Fibroblast of skin of right biceps (primary cell): Measurements from ENCODE around the gene RNU6-1.

Experiments used
- DNase-seq: peaks from one replicate; pipeline ENCODE4 v3.0.0-alpha.2; 2013

RNU6-1 gene

DNA sequence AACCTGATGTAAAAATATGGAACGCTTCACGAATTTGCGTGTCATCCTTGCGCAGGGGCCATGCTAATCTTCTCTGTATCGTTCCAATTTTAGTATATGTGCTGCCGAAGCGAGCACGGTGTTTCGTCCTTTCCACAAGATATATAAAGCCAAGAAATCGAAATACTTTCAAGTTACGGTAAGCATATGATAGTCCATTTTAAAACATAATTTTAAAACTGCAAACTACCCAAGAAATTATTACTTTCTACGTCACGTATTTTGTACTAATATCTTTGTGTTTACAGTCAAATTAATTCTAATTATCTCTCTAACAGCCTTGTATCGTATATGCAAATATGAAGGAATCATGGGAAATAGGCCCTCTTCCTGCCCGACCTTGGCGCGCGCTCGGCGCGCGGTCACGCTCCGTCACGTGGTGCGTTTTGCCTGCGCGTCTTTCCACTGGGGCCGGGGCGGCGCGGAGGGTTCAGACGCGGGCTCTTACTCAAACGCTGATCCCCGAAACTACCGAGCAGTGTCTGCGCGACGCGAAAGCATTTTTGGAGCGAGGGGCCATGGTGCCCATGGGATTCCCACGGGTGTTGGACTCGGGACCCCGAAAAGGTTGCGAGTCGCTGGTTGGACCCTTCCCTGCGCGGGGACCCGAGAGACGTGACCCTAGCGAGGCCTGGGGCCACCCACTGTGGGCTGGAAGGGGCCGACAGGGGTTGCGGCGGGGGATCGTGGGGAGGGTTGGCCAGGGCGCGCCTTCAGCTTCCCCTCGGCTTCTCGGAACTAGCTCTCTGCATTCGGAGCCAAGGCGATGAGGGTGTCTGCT lies at the start of gene RNU6-1:
Gene RNU6-1, minus strand, starts transcription at position 117 of the 820 bp plus-strand sequence.
- peak; percentile 91 for DNase-seq

DNA sequence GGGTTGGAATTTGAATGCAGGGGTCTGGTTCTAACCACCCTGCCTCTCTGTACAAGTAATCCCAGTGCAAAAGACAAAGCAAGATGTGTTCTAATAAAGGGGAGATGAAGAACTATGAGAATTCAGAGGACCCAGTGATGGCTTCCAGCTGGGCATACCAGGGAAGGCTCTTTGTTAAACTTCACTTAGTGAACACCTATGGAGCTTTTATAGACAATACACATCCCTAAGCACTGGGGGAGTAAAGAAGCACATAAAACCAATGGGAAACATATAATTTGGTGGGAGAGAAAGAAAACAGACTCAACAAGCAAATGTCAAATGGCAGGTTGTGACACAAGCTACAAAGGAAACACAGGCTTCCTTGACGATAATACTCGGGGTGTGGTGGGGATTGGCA lies 47.9 kb upstream of the RNU6-1 start:
- DNase-seq: no peak

DNA sequence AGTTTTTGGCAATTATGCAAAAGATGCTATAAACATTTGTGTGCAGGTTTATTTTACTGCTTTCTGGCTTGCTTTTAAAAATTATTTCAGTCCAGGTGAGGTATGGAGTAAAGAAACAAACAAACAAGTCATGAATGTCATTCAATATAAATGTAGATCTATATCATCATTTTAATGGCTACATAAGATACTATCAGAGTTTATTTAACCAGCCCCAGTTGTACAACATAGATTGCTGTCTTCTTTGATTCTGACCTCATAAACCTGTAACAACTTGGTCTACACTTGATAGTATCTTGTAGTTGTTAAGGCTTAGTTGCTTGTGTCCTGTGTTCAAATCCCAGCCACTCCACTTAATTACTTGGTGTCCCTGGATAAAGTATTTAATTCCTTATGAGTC lies 46.0 kb upstream of the RNU6-1 start:
- DNase-seq: no peak

DNA sequence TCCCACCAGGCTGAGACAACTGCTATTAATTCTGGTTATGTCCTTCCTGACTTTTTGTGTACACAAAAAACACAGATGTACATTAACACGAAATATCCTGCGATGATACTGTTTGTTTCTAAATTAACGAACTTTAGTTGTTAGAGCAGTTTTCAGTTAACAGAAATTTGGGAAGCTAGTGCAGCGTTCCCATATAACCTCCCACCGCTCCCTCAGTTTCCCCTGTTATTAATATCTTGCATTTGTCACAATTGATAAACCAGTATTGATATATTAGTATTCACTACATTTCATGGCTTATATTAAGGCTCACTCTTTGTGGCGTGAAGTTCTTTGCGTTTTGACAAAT lies 45.3 kb upstream of the RNU6-1 start:
- no peak for DNase-seq

DNA sequence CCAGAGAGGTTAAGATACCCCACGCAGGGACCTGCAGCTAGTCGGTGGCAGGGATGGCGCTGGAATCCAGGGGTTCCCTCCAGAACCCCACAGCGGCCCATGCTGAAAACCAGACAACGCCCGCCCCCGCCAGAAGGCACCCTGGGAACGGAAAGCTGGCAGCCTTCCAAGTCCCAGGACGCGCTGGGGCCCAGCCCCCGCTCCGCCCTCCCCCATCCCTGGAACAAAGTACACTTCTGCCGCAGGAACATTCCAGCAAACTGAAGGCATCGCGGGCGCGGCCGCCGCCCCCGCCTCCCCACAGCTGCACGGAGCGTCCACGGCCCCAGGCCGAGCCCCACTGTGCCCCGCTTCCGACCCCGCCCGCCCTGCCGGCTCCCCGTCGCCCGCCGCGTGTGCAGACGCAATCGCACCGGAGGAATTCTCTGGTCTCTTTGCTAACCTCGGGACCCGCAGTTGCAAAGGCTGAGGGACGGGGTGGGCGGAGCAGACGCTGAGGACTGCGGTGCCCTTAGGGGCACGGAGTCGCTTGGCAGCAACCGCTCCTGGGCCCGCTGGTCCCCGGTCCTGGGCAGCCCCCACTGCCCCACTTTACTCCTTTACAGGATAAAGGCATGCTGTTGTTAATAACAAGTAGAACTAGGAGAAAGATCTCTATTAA lies 44.8 kb upstream of the RNU6-1 start:
- DNase-seq: peak; percentile 76

DNA sequence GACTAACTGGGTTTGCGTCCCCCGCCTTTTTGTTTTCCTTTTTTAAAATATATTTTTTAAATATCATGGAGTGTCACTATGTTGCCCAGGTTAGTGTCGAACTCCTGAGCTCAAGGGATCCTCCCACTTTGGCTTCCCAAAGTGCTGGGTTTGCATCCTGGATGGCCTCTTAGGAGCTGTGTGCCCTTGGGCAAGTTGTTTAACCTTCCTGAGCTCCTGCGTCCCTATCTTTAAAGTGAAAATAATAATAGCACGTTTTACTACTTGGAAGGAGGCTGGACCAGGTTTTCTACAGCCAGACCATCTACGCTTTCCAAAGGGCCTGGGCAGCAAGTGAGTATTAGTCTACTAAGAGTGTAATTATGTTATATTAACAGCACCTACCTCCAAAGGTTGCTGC lies 44.2 kb upstream of the RNU6-1 start:
- DNase-seq: no peak

DNA sequence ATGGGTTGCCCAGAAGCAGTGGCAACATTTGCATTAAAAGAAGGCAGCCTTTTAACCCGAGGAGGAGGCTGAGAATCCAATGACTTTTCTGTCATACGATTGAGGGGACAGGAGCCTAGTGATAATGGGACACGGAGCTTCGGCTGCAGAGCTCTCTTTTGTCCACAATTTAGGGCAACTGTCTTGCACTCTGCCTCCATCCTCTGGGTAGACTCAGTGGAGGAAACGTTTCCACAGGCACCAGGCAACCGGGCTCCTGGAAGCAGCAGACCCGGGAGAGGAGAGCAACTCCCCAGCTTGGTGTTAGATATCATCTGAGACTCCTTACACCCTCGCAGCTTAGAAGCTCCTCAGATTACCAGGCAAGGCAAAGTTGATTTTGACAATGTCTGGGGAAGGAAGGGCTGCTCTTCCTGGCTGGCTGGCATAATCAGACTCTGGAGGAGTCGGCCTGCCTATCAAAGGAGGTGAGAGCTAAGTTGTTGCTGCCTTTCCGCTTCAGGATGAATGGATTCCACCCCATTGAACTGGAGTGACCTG lies 43.5 kb upstream of the RNU6-1 start:
- DNase-seq: no peak

DNA sequence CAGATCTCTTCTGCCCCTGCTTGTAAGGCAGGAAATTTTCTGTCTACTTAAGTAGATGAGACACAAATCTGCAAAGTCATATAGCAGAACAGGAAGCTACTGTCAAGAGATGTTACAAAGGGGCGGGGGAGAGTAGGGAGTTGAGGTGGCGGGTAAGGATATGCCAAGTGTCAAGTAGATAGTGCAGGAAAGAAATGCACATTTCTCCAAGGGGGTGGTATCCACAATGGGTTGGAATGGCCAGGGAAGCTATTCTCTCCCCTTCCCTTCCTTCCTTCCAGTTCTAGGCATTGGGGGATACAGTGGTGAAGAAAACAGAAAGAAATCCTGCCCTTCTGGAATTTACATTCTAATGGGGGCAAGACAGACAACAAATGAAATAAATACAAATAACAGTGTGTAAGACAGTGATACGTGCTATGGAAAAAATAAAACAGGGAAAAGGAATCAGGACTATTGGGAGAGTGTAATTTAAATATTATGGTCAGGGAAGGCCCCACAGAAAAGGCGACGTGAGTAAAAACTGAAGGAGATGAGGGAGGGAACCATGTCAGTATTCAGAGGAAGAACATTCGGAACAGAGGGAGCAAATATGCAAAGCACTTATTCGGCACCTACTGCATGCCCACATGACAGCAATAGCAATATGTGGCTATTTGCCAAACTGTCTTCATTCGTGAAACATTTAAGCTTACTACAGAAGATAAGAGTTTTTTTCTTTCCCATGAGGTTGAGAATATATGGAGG lies 42.8 kb upstream of the RNU6-1 start:
- peak; percentile 17 for DNase-seq

DNA sequence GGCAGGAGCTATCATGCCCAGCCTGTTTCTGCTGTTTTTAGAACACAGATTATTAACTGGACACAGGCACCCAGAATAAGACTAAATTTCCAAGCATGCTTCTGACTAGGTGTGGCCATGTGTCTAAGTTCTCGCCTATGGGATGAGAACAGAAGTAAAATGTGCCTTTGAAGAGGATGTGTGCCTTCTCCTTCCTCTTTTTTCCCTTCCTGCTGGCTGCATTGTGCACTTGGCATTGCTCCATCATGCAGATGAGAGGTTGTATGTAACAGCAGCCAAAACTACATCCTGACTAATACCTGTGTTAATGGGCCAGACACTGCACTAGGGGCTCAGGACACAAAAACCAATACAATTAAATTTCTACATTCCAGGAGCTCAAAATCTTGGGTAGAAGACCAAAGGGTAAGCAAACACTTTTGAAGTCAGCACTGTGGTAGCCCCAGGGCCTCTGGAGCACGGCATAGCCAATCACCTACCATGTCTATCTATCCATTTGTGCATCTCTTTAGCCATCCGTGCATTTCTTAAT lies 40.9 kb upstream of the RNU6-1 start:
- peak; percentile 27 for DNase-seq

DNA sequence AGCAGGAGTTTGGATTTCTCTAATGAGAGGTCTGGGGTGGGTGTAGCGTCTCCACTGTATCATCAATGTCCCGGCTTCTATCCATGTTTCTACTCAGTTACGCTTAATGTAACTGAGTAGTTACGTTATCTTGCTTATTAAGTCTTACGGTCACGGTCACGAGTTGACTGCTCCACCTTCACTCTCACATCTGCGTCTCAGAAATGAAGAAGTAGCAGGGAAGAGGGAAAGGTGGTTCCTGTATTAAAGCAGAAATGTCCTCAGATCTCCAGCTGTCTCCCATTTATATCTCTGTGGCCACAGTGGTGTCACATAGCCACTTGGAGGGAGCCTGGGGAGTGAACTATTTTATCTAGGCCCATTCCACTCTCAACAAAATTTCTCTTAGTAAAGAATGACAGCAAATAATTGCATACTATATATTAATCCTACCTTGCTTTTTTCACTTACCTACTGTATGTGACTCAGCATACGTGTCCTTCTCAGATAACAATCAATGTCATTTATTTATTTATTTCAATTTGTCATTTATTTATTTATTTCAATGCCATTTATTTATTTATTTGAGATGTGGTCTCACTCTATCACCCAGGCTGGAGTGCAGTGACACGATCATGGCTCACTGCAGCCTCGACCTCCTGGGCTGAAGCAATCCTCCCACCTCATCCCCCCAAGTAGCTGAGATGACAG lies 39.7 kb upstream of the RNU6-1 start:
- DNase-seq: no peak

DNA sequence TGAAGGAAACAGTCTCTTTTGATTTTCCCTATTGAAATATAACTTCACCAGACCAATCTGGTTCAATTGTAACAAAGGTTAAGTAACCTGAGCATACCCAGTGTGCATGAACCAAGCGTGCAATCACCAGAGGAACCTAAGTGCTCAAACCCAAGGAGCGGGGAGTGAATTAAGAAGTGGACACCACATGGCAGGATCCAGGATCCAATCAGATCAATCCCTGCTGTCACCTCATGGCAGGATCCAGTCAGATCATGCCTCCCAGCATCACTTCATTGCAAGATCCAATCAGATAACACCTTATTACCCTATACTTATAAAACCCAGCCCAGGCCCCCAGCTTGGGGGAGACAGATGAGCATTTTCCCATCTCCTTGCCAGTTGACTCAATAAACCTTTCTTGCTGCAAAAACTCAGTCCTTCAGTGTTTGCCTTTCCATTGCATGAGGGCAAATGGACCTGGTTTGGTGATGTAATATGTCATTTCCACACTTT lies 38.9 kb upstream of the RNU6-1 start:
- DNase-seq: no peak

DNA sequence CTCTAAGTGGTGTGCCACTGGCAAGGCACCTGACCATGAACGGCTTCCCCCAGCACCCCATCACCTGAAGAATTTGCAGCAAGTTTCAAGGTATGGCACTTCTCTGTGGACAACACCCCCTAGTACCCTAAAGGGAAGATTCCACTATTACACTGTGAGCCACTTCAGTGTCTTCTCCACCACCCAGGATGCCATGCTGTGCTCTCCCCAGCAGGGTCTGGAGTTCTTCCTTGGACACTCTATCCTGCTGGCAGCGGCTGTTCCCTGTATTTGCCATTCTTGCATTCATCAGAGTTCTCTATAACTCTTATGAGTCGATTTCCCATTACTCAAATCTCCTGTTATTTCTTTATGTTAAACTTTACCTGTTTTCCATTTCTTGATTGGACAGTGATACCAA lies 33.9 kb upstream of the RNU6-1 start:
- no peak for DNase-seq

DNA sequence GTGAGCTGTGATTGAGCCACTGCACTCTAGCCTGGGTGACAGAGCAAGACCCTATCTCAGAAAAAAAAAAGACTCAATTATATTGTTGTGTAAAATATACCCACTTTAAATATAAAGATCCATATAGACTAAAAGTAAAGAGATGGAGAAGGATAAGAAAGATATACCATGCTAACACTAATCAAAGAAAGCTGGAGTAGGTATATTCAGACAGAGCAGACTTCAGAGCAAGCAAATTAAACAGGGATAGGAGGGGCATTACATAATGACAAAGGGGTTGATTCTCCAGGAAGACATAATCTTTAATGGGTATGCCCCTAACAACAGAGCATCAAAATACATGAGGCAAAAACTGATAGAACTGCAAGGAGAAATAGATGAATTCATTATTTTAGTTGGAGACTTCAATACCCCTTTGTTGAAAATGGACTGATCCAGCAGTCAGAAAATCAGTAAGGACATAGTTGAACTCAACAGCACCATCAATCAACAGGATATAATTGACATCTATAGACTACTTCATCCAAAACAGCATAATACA lies 31.1 kb upstream of the RNU6-1 start:
- no peak for DNase-seq

DNA sequence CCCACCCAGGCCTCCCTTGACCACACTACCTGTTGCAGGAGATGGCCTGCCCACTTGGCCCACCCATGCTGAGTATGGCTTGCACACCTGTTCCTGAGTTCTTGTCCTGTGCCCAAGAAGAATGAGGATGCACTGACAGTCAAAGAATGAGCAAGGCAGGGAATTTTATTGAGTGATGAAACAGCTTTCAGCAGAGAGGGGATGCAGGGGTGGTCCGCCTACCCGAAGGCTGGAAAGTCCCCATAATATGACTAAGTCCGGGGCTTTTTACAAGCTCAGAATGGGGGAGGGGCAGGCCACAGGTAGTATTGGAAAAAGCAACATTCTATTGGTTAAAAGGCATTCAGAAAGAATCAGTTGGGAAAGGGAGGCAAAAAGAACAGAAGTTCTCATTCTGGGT lies 29.9 kb upstream of the RNU6-1 start:
- DNase-seq: no peak

DNA sequence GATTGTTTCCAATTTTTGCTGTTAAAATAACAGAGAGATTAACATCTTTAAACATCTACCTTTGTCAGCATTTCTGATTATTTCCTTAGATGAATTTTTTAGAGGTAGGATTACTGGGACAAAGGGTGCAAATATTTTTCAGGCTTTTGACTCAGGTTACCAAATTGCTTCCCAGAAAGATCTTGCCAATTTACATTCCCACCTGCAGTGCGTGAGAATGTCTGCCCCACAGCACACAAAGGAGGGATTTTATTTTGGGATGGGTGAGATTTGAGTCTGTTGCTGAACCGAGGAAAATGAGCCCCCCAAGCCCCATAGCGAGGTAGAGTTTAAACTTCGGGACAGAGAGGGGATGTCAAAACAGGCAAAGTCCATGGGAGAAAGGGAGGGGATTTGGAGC lies 25.9 kb upstream of the RNU6-1 start:
- DNase-seq: no peak

DNA sequence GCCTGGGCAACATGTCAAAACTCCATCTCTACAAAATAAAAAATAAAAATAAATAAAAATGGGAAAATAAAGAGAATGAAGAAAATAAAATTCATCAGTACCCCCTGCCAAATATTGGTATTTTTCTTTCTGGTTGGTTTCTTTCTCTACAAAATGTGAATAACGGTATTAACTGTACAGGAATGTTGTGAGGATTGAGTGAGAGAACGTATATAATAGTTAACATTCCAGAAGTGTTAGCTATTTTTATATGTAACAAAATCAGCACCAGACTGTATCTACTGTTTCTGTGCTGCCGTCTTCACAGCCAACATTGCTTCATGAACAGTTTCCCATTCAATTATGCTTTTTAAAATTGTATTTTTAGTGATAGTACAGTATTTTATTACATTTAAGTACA lies 25.5 kb upstream of the RNU6-1 start:
- peak; percentile 61 for DNase-seq

DNA sequence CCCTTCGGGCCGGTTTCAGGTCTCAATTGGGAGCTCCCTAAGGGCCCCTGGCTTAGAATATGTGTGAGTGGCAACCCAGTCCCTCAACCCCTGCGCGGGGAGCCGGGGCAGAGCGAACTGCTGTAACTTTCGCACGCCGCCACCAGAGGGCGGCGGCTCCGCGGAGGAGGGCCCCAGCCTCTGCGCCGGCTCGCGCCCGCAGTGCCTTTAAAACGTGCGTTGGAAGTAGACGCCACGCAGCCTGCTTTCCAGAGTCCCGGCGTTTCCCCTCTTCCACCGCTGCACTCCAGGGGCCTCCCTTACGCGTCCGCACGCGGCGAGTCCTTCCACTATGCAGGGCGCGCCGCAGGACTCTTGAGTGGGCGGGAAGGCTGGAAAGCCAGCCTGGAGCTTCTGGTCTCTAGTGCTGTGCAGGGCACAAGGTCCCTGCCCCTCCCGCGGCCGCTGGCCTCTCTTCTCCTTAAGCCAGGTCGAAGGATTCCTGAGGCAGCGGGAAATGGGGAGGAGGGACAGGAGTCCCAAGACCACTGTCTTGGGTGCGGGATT lies 23.7 kb upstream of the RNU6-1 start:
- peak; percentile 81 for DNase-seq

DNA sequence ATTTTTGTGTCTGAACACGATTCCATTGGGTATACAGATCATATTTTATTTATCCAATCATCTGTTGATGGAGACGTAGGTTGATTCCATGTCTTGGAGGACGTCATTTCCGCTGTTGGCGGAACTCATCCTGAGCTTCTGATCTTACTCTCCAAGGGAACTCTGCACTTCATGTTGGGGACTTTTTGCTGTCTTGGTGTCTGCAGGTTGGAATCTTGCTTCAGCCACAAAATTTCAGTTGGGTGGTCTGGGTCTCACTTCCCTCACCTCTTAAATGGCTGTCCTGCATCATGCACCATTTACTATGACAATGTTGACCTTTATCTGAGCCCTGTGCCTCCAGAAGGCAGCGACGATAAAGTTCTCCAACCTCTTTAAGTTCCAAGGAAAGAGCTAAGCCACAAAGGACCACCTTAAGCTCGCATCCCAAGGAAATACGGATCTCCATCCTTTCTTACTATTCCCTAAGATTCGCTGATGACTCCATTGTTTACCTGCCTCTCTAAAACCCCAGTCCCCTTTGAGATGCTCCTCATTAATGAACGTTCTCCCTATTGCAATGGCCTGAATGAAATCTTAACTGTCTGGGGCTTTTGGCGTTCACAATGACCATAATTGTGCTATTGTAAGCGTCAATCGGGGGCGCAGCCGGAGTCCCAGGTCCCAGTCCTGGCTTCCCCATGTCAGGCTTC lies 23.1 kb upstream of the RNU6-1 start:
- DNase-seq: no peak

DNA sequence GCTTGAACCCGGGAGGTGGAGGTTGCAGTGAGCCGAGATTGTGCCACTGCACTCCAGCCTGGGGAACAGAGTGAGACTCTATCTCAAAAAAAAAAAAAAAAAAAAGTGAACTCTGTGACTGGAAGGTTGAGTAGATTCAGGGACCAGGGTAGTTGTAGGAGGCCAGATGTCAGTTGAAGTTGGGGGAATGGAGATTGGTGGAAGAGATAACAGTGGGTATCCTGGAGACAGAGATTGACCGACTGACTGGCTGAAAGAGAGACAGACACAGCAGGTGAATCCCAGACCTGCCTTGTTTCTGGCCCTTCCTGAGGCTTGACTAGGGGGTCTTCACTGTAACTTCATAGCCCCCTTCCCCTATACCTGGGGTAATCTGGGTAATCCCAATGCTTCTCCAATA lies 22.1 kb upstream of the RNU6-1 start:
- DNase-seq: no peak

DNA sequence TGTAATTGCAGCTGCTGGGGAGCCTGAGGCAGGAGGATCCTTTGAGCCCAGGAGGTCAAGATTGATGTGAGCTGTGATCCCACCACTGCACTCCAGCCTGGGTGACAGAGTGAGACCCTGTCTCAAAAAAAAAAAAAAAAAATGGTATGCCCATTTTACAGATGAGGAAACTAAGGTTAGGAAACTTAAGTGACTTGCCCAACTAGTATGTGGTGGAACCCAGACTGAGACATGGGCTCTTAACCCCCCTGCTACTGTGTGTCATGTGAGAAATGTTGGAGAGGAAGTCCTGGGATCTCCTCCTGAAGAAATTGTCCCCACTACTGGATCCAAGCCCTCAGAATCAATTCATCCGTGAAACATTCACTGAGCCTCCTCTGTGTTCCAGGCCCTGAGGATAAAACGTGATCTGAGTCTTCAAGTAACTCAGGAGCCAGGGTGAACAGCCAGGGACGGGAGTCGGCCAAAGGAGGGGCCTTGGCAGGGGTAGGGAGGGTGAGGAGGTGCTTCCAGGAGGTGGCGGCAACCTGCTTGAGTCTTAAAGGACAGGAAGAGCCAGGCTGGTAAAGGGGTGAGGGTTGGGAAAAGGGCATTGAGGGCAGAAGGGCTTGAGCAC lies 19.6 kb upstream of the RNU6-1 start:
- no peak for DNase-seq

DNA sequence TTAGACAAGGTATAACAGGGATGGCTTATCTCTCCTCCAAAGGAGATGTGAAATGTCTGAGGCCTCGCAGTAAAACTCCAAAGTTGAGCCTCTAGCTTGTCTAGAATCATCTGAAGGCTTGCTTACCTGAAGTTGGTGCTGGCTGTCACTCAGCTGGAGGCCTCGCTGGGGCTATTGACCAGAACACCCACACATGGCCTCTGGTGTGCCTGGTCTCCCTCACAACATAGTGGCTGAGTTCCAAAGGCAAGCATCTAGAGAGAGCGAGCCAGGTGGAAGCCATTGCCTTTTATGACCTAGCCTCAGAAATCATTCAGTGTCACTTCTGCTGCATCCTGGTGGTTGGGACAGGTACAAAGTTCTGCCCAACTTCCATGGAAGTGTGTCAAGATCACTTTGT lies 17.4 kb upstream of the RNU6-1 start:
- DNase-seq: no peak
